B cell (primary cell): Measurements from ENCODE around the gene GASK1A.

Experiments
- CTCF ChIP-seq: fragments of 200-600 bp; IDR thresholded peaks from one replicate; pipeline ENCODE4 v1.8.0; 2022; ENCODE audit warnings: antibody characterized with exemption, mild to moderate bottlenecking
- EZH2 ChIP-seq: IDR thresholded peaks from 2 replicates; pipeline ENCODE4 v1.6.1; 2012; ENCODE audit warnings: borderline replicate concordance, low read depth, mild to moderate bottlenecking, moderate library complexity, low read length; ENCODE audit not compliant: insufficient read depth, poor library complexity, severe bottlenecking

- TF ChIP-seq EZH2 (no peak), CTCF (no peak)
These were observed 102.7 kb downstream of the GASK1A start for GRCh38 chr3:43081796-43082195.
